ENCODE results near the gene FSTL4.

GRCh38 chr5:133421394-133421793, 190.9 kb downstream of the FSTL4 start:
- TF ChIP-seq POLR2A (IDR thresholded peaks at IDR 0.05) (no peak), CTCF (IDR thresholded peaks at IDR 0.05) (peak in 1 of 6 experiments; percentile 5)

All from Peyer's patch (tissue), 4 donors.